GM12801 (cell line): ENCODE results near the gene GP2.

Source experiments
- CTCF ChIP-seq: IDR thresholded peaks from one replicate; pipeline ENCODE4 v1.5.1; 2011; ENCODE audit warnings: control low read depth; ENCODE audit not compliant: insufficient read length; ENCODE audit errors: extremely low read depth

Gene GP2

GRCh38 chr16:20353379-20353778, 26.1 kb upstream of the GP2 start:
- no peak for TF ChIP-seq CTCF

- TF ChIP-seq CTCF, result no peak
Observed at GRCh38 chr16:20352615-20353014, 25.3 kb upstream of the GP2 start, which contains the start of gene UMOD. Gene UMOD, minus strand, starts transcription at chr16:20352715. Its CDS starts 1,978 bp downstream, at chr16:20350737.

GRCh38 chr16:20349615-20350014, 22.3 kb upstream of the GP2 start:
- TF ChIP-seq CTCF, result no peak

- no peak for TF ChIP-seq CTCF
Observed at GRCh38 chr16:20348365-20349185, 21.3 kb upstream of the GP2 start.

GRCh38 chr16:20347666-20348364, 20.5 kb upstream of the GP2 start:
- TF ChIP-seq CTCF, result no peak

GRCh38 chr16:20344611-20345010, 17.3 kb upstream of the GP2 start:
- no peak for TF ChIP-seq CTCF

- TF ChIP-seq CTCF, result no peak
Observed at GRCh38 chr16:20339744-20340143, 12.4 kb upstream of the GP2 start.
